ENCODE data around the gene LCLAT1.

GRCh38 chr2:30689496-30690125 is 242.6 kb downstream of the LCLAT1 start:
- TF ChIP-seq POLR2AphosphoS2 (conservative IDR thresholded peaks at IDR 0.05; ENCODE audit: low read length) (no peak), ZSCAN20 (CRISPR knock-in tag; IDR thresholded peaks at IDR 0.05) (no peak), RAD21 (conservative IDR thresholded peaks at IDR 0.05 in 1 of 2, IDR thresholded peaks at IDR 0.05 in 1 of 2) (no peak), CBX8 (IDR thresholded peaks at IDR 0.05) (no peak), EP300 (IDR thresholded peaks at IDR 0.05) (no peak), CEBPB (IDR thresholded peaks at IDR 0.05) (no peak)
- TF ChIP-seq, protein P1, sequence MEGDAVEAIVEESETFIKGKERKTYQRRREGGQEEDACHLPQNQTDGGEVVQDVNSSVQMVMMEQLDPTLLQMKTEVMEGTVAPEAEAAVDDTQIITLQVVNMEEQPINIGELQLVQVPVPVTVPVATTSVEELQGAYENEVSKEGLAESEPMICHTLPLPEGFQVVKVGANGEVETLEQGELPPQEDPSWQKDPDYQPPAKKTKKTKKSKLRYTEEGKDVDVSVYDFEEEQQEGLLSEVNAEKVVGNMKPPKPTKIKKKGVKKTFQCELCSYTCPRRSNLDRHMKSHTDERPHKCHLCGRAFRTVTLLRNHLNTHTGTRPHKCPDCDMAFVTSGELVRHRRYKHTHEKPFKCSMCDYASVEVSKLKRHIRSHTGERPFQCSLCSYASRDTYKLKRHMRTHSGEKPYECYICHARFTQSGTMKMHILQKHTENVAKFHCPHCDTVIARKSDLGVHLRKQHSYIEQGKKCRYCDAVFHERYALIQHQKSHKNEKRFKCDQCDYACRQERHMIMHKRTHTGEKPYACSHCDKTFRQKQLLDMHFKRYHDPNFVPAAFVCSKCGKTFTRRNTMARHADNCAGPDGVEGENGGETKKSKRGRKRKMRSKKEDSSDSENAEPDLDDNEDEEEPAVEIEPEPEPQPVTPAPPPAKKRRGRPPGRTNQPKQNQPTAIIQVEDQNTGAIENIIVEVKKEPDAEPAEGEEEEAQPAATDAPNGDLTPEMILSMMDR (IDR thresholded peaks at IDR 0.05), result no peak
